Common myeloid progenitor, CD34-positive (primary cell): ENCODE data around the gene MAP6D1.

Source experiments
- CTCF ChIA-PET: fragments of 350-600 bp; sonication (Branson Sonifier 250); formaldehyde crosslinking; loops from one replicate; lab custom pipeline; 2021; ENCODE audit warnings: antibody characterized with exemption; lab: Charles Lee
- POLR2A ChIA-PET: fragments of 350-600 bp; sonication (Branson Sonifier 250); formaldehyde crosslinking; loops from one replicate; lab custom pipeline; 2021; ENCODE audit warnings: antibody characterized with exemption; lab: Charles Lee
- DNase-seq, 3 donors: peaks; one replicate each; pipeline versions ENCODE4 v3.0.0 to v3.0.0-alpha.2; 2013
- H3K27ac ChIP-seq, 2 experiments: 1 replicate in 1 of 2; 2 replicates in 1 of 2; pipeline ENCODE4 v1.7.0; 2013; ENCODE audit warnings: inconsistent platforms in 2 of 2, low read length in 2 of 2, mild to moderate bottlenecking in 2 of 2, low read depth in 1 of 2, moderate library complexity in 1 of 2; ENCODE audit not compliant: severe bottlenecking in 2 of 2, insufficient read depth in 1 of 2, poor library complexity in 1 of 2
- H3K27me3 ChIP-seq, 5 experiments: replicated peaks in 2 of 5; 1 replicate in 3 of 5; 2 replicates in 2 of 5; pipeline versions ENCODE4 v1.6.1 to v1.7.0; 2013; ENCODE audit warnings: low read length in 4 of 5, mild to moderate bottlenecking in 2 of 5, moderate library complexity in 2 of 5, inconsistent platforms in 1 of 5; ENCODE audit not compliant: insufficient read depth in 5 of 5, control insufficient read depth in 4 of 5
- H3K36me3 ChIP-seq, 4 experiments: 1 replicate in 2 of 4; 2 replicates in 2 of 4; pipeline versions ENCODE4 v1.6.1 to v1.7.0; 2013; ENCODE audit warnings: low read length in 3 of 4, control low read depth in 1 of 4, mild to moderate bottlenecking in 1 of 4; ENCODE audit not compliant: control insufficient read depth in 4 of 4, insufficient read depth in 4 of 4
- H3K4me1 ChIP-seq, 4 experiments: 1 replicate in 3 of 4; 2 replicates in 1 of 4; pipeline versions ENCODE4 v1.6.1 to v1.7.1; 2013; ENCODE audit warnings: low read length in 3 of 4, mild to moderate bottlenecking in 3 of 4, control low read depth in 1 of 4, inconsistent platforms in 1 of 4, moderate library complexity in 1 of 4; ENCODE audit not compliant: control insufficient read depth in 4 of 4, insufficient read depth in 4 of 4; ENCODE audit errors: control extremely low read depth in 1 of 4
- H3K4me3 ChIP-seq, 7 experiments: 1 replicate in 4 of 7; 2 replicates in 3 of 7; pipeline versions ENCODE4 v1.5.1 to v1.7.0; 2013; ENCODE audit warnings: mild to moderate bottlenecking in 7 of 7, low read length in 6 of 7, moderate library complexity in 6 of 7, inconsistent platforms in 2 of 7, low read depth in 2 of 7, control low read depth in 1 of 7; ENCODE audit not compliant: insufficient read depth in 4 of 7, control insufficient read depth in 1 of 7; ENCODE audit errors: extremely low read depth in 1 of 7
- H3K9me3 ChIP-seq, 5 experiments: 1 replicate in 4 of 5; 2 replicates in 1 of 5; pipeline versions ENCODE4 v1.6.1 to v1.7.1; 2013; ENCODE audit warnings: low read length in 4 of 5, mild to moderate bottlenecking in 2 of 5, inconsistent platforms in 1 of 5, low read depth in 1 of 5, moderate library complexity in 1 of 5; ENCODE audit not compliant: control insufficient read depth in 4 of 5, insufficient read depth in 2 of 5; ENCODE audit errors: control extremely low read depth in 1 of 5
- WGBS: methylation state at CpG from one replicate; pipeline ENCODE4 v1.1.5; 2013; ENCODE audit not compliant: insufficient coverage; 5-methylcytosine and 5-hydroxymethylcytosine counted together

The MAP6D1 gene

GRCh38 chr3:183826448-183827250, 1.3 kb upstream of the MAP6D1 start:
- no peaks in the 10 kb centered on the region for H3K27me3 ChIP-seq
- no peak overlapping the region for H3K27ac ChIP-seq
- no peak for DNase-seq
- no peak overlapping the region for H3K4me3 ChIP-seq
- WGBS: 98% methylated on average over 11 of the region's 14 CpGs
- ChIA-PET CTCF (interaction anchor here (0.6 to 4.3 kb wide), 8 partner anchors 10 to 716 kb away, joined by 3 to 26 read pairs (median 4); partner anchors contain the start of gene PARL), POLR2A (no interaction called here)
- peaks cover 5 to 20% (median 17%) of the 10 kb centered on the region in 4 experiments for H3K4me1 ChIP-seq
- H3K36me3 ChIP-seq: peaks cover 13 to 31% (median 25%) of the 10 kb centered on the region in 4 experiments
- H3K9me3 ChIP-seq: no peaks in the 10 kb centered on the region

- WGBS: under 1% methylated on average over 62 of the region's 88 CpGs
- Histone ChIP-seq H3K4me1 (peaks cover 5 to 20% (median 17%) of the 10 kb centered on the region in 4 experiments), H3K27me3 (no peaks in the 10 kb centered on the region), H3K9me3 (no peaks in the 10 kb centered on the region), H3K4me3 (peak overlapping the region; percentile 33 to 83 (median 73)), H3K27ac (no peak overlapping the region), H3K36me3 (peaks cover 5 to 20% (median 16%) of the 10 kb centered on the region in 4 experiments)
- CTCF ChIA-PET: interaction anchor here (0.6 to 4.3 kb wide), 8 partner anchors 9 to 194 kb away, joined by 3 to 26 read pairs (median 3); partner anchors contain the start of gene PARL
- POLR2A ChIA-PET: no interaction called here
- DNase-seq: peak in 2 of 3 donors; percentile 10 to 23
These were observed 469 bp downstream of the MAP6D1 start for GRCh38 chr3:183824761-183825455.

GRCh38 chr3:183823963-183824362, 1.4 kb downstream of the MAP6D1 start:
- no peaks in the 10 kb centered on the region for H3K9me3 ChIP-seq
- ChIA-PET CTCF (interaction anchor here (0.6 to 4.3 kb wide), 4 partner anchors 8 to 121 kb away, joined by 3 to 26 read pairs (median 8); partner anchors contain the start of gene PARL), POLR2A (no interaction called here)
- peak overlapping the region in 3 of 7 experiments; percentile 68 to 80 (median 75) for H3K4me3 ChIP-seq
- no CpG with 5 or more reads among the region's 5 CpGs for WGBS
- H3K36me3 ChIP-seq: peaks cover 2 to 14% (median 8%) of the 10 kb centered on the region in 4 experiments
- DNase-seq: no peak
- H3K27me3 ChIP-seq: no peaks in the 10 kb centered on the region
- H3K27ac ChIP-seq: no peak overlapping the region
- peaks cover 5 to 20% (median 17%) of the 10 kb centered on the region in 4 experiments for H3K4me1 ChIP-seq

GRCh38 chr3:183822631-183823030, 2.7 kb downstream of the MAP6D1 start:
- WGBS: 99% methylated on average over 13 of the region's 13 CpGs
- Histone ChIP-seq H3K27me3 (no peaks in the 10 kb centered on the region), H3K4me1 (peaks cover 5 to 20% (median 17%) of the 10 kb centered on the region in 4 experiments), H3K4me3 (no peak overlapping the region), H3K27ac (no peak overlapping the region), H3K36me3 (peaks cover 0 to 4% (median 2%) of the 10 kb centered on the region in 4 experiments), H3K9me3 (no peaks in the 10 kb centered on the region)
- DNase-seq: no peak
- CTCF ChIA-PET: interaction anchor here (0.8 to 2.0 kb wide), 5 partner anchors 10 to 64 kb away, joined by 3 to 4 read pairs (median 3); no protein-coding TSS in a partner anchor
- POLR2A ChIA-PET: no interaction called here

GRCh38 chr3:183819831-183820230, 5.5 kb downstream of the MAP6D1 start:
- no peaks in the 10 kb centered on the region for H3K27me3 ChIP-seq
- peaks cover 0 to 18% (median 2%) of the 10 kb centered on the region in 4 experiments for H3K36me3 ChIP-seq
- H3K9me3 ChIP-seq: no peaks in the 10 kb centered on the region
- ChIA-PET CTCF (no interaction called here), POLR2A (no interaction called here)
- DNase-seq: no peak
- no peak overlapping the region for H3K27ac ChIP-seq
- no peak overlapping the region for H3K4me3 ChIP-seq
- 100% methylated on average over 5 of the region's 6 CpGs for WGBS
- H3K4me1 ChIP-seq: peaks cover 5 to 13% (median 10%) of the 10 kb centered on the region in 4 experiments

GRCh38 chr3:183818706-183819624, 6.4 kb downstream of the MAP6D1 start:
- no peaks in the 10 kb centered on the region for H3K9me3 ChIP-seq
- no peaks in the 10 kb centered on the region for H3K27me3 ChIP-seq
- ChIA-PET CTCF (no interaction called here), POLR2A (no interaction called here)
- no peak for DNase-seq
- H3K4me3 ChIP-seq: no peak overlapping the region
- H3K4me1 ChIP-seq: peaks cover 0 to 5% (median 2%) of the 10 kb centered on the region in 4 experiments
- H3K36me3 ChIP-seq: peaks cover 0 to 18% (median 2%) of the 10 kb centered on the region in 4 experiments
- H3K27ac ChIP-seq: no peak overlapping the region
- WGBS: 94% methylated on average over 20 of the region's 25 CpGs
